Neural crest cell (in vitro differentiated cells): ENCODE results near the gene PRMT9. TPM values are rescaled to one million over a fixed set of nuclear protein-coding genes. Genes with fewer than 3 reads are reported as not detected.

Experiments
- DNase-seq: peaks from one replicate; pipeline ENCODE4 v3.0.0; 2021; ENCODE audit warnings: low read depth, mixed read lengths, low spot score
- H3K27ac Mint-ChIP-seq: one replicate; pipeline ENCODE4 v1.8.0; 2021; ENCODE audit warnings: mild to moderate bottlenecking, mixed read lengths; ENCODE audit not compliant: unreplicated experiment
- H3K27me3 Mint-ChIP-seq: 2 replicates; pipeline ENCODE4 v1.8.0; 2021; ENCODE audit warnings: low read depth, mild to moderate bottlenecking, mixed read lengths
- H3K36me3 Mint-ChIP-seq: 2 replicates; pipeline ENCODE4 v1.8.0; 2021; ENCODE audit warnings: low read depth, mild to moderate bottlenecking, mixed read lengths
- H3K4me1 Mint-ChIP-seq: 2 replicates; pipeline ENCODE4 v1.8.0; 2021; ENCODE audit warnings: mixed read lengths
- H3K4me3 Mint-ChIP-seq: one replicate; pipeline ENCODE4 v1.8.0; 2021; ENCODE audit warnings: mild to moderate bottlenecking, mixed read lengths
- H3K9me3 Mint-ChIP-seq: 2 replicates; pipeline ENCODE4 v1.8.0; 2021; ENCODE audit warnings: mixed read lengths
- total RNA-seq: library from RNA; stranded (reverse); gene quantifications from 2 replicates; pipeline ENCODE4 v1.2.1, GENCODE V29; 2021
- TF ChIP-seq, protein P1 (sequence below): fragments of 200-600 bp; sonication (generic); conservative IDR thresholded peaks from 2 replicates; pipeline ENCODE4 v1.5.0; 2021; ENCODE audit warnings: antibody characterized with exemption, mild to moderate bottlenecking

Gene PRMT9
- total RNA-seq, 1 donor from 2014 or later = 10.2 TPM

DNA sequence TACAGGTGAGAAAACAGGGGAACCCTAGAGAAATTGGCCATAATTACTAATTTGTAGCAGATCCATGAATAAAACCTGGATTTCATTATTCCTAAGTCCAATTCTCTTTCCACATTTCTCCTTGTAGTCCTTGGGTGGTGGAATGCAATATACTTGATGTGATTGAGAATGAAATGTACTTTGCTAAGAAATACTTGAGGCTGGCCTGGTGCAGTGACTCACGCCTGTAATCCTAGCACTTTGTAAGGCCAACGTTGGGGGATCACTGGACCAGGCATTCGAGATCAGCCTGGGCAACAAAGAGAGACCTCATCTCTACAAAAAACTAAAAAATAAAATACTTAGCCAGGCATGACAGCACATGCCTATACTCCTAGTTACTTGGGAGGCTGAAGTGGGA, 50.9 kb downstream of the PRMT9 start:
- Mint-ChIP-seq H3K4me3 (no peak overlapping the region), H3K9me3 (no peaks in the 10 kb centered on the region), H3K27ac (no peak overlapping the region), H3K4me1 (no peaks in the 10 kb centered on the region), H3K27me3 (no peaks in the 10 kb centered on the region), H3K36me3 (peaks cover 28% of the 10 kb centered on the region)
- DNase-seq = no peak
- TF ChIP-seq, protein P1, sequence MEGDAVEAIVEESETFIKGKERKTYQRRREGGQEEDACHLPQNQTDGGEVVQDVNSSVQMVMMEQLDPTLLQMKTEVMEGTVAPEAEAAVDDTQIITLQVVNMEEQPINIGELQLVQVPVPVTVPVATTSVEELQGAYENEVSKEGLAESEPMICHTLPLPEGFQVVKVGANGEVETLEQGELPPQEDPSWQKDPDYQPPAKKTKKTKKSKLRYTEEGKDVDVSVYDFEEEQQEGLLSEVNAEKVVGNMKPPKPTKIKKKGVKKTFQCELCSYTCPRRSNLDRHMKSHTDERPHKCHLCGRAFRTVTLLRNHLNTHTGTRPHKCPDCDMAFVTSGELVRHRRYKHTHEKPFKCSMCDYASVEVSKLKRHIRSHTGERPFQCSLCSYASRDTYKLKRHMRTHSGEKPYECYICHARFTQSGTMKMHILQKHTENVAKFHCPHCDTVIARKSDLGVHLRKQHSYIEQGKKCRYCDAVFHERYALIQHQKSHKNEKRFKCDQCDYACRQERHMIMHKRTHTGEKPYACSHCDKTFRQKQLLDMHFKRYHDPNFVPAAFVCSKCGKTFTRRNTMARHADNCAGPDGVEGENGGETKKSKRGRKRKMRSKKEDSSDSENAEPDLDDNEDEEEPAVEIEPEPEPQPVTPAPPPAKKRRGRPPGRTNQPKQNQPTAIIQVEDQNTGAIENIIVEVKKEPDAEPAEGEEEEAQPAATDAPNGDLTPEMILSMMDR = no peak

DNA sequence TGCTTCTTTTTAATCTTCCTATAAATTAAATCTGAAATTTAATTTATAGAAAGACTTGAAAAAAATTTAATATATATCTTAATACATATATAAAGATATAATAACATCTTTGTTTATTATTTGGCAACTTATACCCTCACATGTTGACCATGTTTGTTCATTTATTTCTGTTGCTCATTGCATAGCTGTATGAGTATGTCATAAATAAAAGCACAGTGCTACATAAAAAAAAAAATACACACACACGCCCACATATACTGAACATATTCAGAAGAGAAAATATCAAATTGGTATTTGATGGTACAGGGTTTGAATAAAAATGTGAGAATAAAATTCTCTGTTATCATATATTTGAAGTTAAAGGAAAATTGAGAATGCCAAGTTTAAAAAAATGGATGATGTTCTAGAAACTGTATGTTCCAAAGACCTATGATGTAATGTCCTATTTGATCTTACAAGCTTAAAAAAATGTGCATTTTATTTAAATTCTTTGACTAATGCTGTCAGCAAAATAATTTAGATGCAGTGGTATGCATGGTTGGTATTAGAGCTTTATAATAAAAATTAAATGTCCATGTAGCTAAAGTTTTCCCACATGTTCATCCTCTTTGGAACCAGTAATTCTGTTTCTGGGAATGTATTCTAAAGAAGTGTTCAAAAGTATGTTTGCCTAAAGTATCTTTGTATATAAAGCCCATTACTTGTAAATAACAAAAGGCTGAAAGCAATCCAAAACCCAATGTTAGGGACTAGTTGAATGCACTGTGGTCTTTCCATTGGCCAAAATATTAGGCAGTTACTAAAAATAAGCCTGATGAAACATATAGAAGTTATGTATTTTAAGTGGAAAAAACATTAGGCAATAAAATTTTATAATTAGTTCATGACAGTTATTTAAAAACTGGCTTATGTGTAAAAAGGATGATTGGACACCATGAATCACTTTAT, 53.9 kb downstream of the PRMT9 start:
- no peak for DNase-seq
- Mint-ChIP-seq H3K27ac (no peak overlapping the region), H3K4me1 (no peaks in the 10 kb centered on the region), H3K9me3 (no peaks in the 10 kb centered on the region), H3K36me3 (peaks cover 14% of the 10 kb centered on the region), H3K27me3 (no peaks in the 10 kb centered on the region), H3K4me3 (no peak overlapping the region)
- TF ChIP-seq, protein P1 = no peak

DNA sequence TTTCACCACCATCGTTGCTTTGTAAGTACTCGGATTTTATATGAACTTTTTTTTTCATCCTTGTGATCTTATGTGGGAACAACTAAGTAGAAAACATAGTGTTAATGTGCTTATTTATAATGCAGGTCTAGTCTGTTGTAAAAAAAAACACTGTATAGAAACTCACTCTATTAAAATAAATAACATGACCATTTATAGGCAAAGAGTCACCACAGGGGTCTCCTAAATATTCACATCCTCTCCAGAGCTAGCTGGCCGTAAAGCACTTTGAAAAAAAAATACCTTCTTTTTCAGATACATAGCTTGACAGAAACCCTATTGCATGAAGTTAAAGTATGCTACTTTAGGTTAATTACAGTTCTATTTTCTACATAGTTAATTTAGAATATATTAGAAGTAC, 55.5 kb downstream of the PRMT9 start:
- H3K4me3 Mint-ChIP-seq = no peak overlapping the region
- H3K27ac Mint-ChIP-seq = no peak overlapping the region
- no peak for DNase-seq
- no peaks in the 10 kb centered on the region for H3K27me3 Mint-ChIP-seq
- H3K36me3 Mint-ChIP-seq = peaks cover 8% of the 10 kb centered on the region
- TF ChIP-seq, protein P1 = no peak
- H3K9me3 Mint-ChIP-seq = no peaks in the 10 kb centered on the region
- H3K4me1 Mint-ChIP-seq = no peaks in the 10 kb centered on the region

DNA sequence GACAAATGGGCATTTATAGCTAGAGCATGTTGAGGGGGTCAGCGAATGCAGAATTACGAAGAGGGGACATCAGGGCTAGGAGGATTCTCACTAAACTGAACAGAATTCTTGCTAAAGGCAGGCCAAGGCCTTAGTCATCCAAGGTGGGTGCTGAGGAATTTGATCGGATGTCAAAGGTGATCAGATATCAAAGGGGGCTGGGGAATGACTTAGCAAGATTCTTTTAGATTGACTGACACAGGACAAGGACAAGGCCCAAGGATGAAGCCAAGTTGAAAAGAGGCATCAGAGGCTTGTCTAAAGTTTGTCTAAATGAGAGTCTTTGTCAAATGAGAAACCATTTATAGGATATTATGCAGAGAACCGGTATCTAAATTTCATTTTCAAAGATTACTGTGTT, 57.1 kb downstream of the PRMT9 start:
- H3K4me3 Mint-ChIP-seq = no peak overlapping the region
- no peaks in the 10 kb centered on the region for H3K9me3 Mint-ChIP-seq
- no peaks in the 10 kb centered on the region for H3K27me3 Mint-ChIP-seq
- TF ChIP-seq, protein P1 = no peak
- no peaks in the 10 kb centered on the region for H3K4me1 Mint-ChIP-seq
- no peak for DNase-seq
- peaks cover 10% of the 10 kb centered on the region for H3K36me3 Mint-ChIP-seq
- no peak overlapping the region for H3K27ac Mint-ChIP-seq

DNA sequence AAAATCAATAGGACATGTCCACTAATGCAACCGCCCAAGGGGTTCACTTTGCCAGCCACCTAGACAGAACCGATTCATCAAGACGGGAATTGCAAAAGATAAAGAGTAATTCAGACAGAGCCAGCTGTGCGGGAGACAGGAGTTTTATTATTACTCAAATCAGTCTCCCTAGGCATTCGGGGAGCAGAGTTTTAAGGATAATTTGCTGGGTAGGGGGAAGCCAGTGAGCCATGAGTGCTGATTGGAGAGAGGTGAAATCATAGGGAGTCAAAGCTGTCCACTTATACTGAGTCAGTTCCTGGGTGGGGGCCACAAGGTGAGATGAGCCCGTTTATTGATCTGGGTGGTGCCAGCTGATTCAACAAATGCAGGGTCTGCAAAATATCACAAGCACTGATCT, 58.2 kb downstream of the PRMT9 start:
- no peaks in the 10 kb centered on the region for H3K9me3 Mint-ChIP-seq
- no peak overlapping the region for H3K27ac Mint-ChIP-seq
- TF ChIP-seq, protein P1 = no peak
- DNase-seq = no peak
- no peaks in the 10 kb centered on the region for H3K27me3 Mint-ChIP-seq
- H3K4me3 Mint-ChIP-seq = no peak overlapping the region
- peaks cover 10% of the 10 kb centered on the region for H3K36me3 Mint-ChIP-seq
- H3K4me1 Mint-ChIP-seq = peaks cover 4% of the 10 kb centered on the region
